Measurements from ENCODE around the gene CPVL. TPM values are rescaled to one million over a fixed set of nuclear protein-coding genes. Genes with fewer than 3 reads are reported as not detected.

Gene CPVL
- polyA plus RNA-seq, 3 donors, result 2.6 to 13.4 (median 11.5) TPM

- no peak overlapping the region for H3K27ac ChIP-seq (ENCODE audit: low read depth, low read length)
- WGBS, 3 donors, result 87 to 99% (median 97%) methylated on average over 5 of the region's 5 CpGs
Observed at GRCh38 chr7:28999427-28999826, 146.9 kb downstream of the CPVL start.

DNA sequence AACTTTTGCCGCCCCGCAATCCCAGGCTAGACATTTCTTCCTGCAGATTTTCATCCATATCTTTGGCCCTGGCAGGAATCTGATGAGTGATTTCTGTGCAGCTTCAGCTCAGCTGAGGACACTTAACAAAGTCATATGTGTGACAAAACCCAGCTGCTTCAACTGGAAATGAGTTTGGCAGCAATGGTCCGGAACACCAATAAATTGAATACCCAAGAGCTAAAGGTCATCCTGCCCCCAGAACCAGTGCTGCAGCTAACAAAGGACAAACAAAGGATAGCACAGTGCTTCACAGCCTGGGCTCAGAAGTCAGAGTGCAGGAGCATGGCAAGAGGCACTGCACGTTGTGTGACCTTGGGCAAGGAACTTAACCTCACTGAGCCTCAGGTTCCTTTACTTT lies 148.2 kb downstream of the CPVL start:
- WGBS, 3 donors, result 38 to 66% (median 44%) methylated on average over 4 of the region's 4 CpGs
- H3K27ac ChIP-seq (ENCODE audit: low read depth, low read length), result no peak overlapping the region

GRCh38 chr7:28996836-28997235 lies 149.5 kb downstream of the CPVL start:
- H3K27ac ChIP-seq (ENCODE audit: low read depth, low read length), result no peak overlapping the region
- WGBS, 3 donors, result 71 to 88% (median 76%) methylated on average over 6 of the region's 6 CpGs

DNA sequence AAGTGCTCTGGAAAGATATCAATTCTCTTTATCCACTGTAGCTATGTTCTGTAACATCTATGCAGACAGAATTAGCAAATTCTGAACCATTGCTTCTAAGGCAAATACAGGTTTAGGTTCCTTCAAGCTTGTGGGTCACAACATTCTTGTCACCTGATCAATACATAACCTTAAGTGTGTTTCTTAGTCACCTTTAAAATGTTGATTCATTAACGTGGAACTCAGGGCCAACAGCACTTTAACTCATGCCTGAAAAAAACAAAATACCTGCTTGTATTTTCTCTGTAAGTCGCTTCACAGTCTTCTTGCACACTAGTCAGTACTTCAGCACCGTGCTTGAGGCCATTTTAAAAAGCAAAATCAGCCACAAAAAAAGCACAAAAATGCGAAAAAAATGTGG lies 153.0 kb downstream of the CPVL start:
- 88 to 93% (median 92%) methylated on average over 4 of the region's 4 CpGs for WGBS, 3 donors
- no peak overlapping the region for H3K27ac ChIP-seq (ENCODE audit: low read depth, low read length)

- 24 to 91% (median 60%) methylated on average over 1 of the region's 1 CpG for WGBS, 3 donors
- H3K27ac ChIP-seq (ENCODE audit: low read depth, low read length), result no peak overlapping the region
Observed at GRCh38 chr7:28992798-28993197, 153.5 kb downstream of the CPVL start.

GRCh38 chr7:28990200-28990960 lies 156.0 kb downstream of the CPVL start:
- H3K27ac ChIP-seq (ENCODE audit: low read depth, low read length), result no peak overlapping the region
- 63 to 85% (median 73%) methylated on average over 11 of the region's 11 CpGs for WGBS, 3 donors

GRCh38 chr7:28989211-28989980 lies 156.9 kb downstream of the CPVL start:
- no peak overlapping the region for H3K27ac ChIP-seq (ENCODE audit: low read depth, low read length)
- 80 to 92% (median 80%) methylated on average over 6 of the region's 6 CpGs for WGBS, 3 donors

DNA sequence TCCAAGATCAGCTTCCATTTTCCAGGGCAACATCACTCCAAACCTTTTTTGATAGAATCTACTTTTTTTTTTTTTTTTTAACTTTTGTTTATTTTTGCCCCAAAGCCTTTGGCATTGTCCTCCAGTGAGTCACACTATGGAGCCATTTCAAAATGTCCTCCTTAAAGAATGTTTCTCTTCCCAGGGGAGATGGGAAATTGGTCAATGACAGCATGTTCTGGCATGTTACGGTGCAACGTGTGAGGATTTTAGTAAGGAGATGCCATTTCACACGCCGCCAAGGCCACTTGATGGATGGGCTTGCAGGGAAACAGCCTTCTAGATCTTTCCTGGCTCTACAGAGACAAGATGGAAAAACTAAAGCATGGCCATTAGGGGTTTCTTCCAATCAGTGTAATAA lies 157.5 kb downstream of the CPVL start:
- H3K27ac ChIP-seq (ENCODE audit: low read depth, low read length), result no peak overlapping the region
- 46 to 78% (median 65%) methylated on average over 4 of the region's 4 CpGs for WGBS, 3 donors

- WGBS, 3 donors, result 64 to 81% (median 68%) methylated on average over 5 of the region's 5 CpGs
Observed at GRCh38 chr7:28988091-28988490, 158.2 kb downstream of the CPVL start.

DNA sequence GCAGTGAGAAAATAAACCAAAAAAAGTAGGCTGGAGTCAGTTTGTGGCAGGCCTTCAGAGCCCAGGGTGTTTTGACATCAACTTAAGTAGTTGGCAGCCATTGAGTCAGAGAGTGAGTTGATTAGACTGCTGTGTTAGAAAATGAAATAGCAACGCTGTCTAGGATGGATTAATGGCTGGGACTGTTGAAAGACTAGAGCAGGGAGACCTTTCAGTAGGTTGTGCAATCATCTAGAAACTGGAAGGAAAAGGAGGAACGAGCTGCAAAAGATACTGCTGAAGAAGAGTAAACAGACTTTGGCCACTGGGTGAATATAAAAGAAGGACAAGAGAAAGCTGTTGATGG lies 159.6 kb downstream of the CPVL start:
- 25 to 33% (median 26%) methylated on average over 2 of the region's 2 CpGs for WGBS, 3 donors
- no peak overlapping the region for H3K27ac ChIP-seq (ENCODE audit: low read depth, low read length)

More at GRCh38 chr7:28988091-28988490, 158.2 kb downstream of the CPVL start:
- H3K27ac ChIP-seq (ENCODE audit: low read depth, low read length), result no peak overlapping the region

GRCh38 chr7:28986028-28986764 lies 160.1 kb downstream of the CPVL start:
- no peak overlapping the region for H3K27ac ChIP-seq (ENCODE audit: low read depth, low read length)
- 65 to 78% (median 70%) methylated on average over 11 of the region's 11 CpGs for WGBS, 3 donors

GRCh38 chr7:28984631-28985030 lies 161.7 kb downstream of the CPVL start:
- H3K27ac ChIP-seq (ENCODE audit: low read depth, low read length), result no peak overlapping the region
- 54 to 79% (median 58%) methylated on average over 4 of the region's 4 CpGs for WGBS, 3 donors

DNA sequence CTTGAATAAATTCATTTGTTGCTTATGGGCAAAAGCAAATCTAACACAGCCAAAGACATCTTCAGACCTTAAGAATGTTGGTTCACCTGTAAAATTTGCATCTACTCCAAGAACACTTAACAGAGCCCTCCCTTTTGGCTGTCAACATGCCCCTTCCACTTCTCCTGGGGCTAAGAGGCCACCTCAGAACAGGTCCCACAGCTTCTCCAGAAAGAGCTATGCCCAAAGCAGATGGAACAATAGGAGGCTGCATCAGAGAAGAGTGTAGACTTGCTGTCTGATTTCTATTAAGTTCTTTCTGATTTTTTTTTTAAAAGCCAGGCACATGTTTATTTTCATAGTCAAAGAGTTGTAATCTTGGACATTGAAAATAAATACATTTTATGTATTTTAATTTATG lies 162.1 kb downstream of the CPVL start:
- no peak overlapping the region for H3K27ac ChIP-seq (ENCODE audit: low read depth, low read length)

DNA sequence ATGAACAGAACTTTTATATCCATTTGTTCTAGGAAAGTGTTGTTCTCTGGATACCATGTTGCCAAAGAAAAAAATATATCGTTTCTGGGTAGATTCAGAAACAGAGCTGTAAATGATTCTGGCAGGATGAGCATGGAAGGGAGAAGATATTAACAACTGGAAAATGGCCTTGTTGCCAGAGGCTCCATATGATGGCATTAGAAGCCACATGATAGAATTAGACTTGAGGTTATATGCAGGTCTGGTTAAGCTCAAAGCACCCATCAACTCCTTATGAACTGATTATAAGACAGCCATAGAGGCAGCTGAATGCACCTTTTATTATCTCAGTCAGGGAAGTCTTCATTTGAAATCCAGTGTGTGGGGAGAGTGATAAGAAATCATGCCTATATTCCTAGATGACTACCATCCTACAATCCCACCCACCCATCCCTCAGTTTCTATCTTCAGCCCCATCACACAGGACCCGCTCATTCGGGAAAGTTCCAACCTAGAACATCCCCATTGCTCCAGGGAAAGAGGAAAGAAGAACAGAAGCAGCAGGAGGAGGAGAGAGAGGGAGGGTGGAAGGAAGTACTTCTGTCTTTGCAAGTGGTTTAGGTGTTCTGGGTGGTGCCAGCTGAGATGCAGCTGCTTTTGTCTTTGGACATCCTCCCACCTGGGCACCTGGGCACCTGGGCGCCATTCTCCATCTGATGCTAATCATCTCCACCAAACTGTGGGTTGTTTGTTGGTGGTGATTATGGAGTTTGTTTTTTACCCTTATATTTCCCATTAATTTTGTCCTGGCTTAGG lies 162.7 kb downstream of the CPVL start:
- no peak overlapping the region for H3K27ac ChIP-seq (ENCODE audit: low read depth, low read length)
- WGBS, 3 donors, result 80 to 94% (median 88%) methylated on average over 4 of the region's 4 CpGs

DNA sequence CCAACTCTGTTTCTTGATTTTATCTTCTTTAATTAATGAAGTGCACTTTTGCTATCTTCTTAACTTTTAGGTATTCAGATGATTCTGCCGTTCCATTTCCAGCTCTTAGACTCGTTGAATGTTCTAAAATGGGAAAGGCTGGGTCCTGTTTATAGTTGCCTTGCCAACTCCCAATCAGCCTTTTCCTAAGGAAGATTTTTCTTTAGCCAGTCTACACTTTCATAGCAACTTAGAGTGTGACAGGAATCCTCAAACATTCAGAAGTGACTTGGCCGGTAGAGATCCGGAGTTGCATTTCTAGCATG lies 165.2 kb downstream of the CPVL start:
- H3K27ac ChIP-seq (ENCODE audit: low read depth, low read length), result no peak overlapping the region
- 58 to 80% (median 60%) methylated on average over 4 of the region's 4 CpGs for WGBS, 3 donors

DNA sequence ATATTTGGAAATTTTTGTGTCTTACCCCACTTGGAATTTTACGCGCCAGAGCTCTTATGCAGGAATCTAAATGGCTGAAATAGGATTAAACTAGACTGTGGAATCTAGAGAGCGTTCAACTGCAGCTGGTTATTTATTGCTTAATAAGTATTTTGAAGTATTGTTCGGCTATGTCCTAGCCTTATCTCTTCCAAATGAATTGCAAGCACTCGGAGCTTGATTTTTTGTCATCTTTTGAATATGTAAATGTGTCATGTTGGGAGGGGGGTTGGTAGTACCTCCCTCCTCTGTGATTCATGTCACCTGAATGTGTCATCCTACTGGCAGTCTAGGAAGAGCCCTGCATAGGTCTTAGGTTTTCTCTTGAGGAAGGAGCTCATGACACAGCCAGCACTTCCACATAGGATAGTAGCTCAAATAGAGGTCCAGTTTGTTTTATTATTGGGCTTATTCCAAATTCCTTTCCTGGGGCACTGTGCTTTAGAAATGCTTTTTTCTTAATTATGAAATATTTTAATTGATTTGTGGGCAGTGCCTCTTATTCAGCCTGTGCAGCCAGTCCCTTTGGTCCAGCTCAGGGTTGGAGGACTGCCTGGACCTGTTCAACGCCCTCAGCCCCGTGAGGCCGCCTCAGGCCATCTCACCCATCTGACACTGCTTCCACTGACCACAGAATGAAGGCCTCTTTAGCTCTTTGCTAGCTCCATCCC lies 165.7 kb downstream of the CPVL start:
- WGBS, 3 donors, result 73 to 81% (median 78%) methylated on average over 8 of the region's 8 CpGs
- H3K27ac ChIP-seq (ENCODE audit: low read depth, low read length), result no peak overlapping the region

DNA sequence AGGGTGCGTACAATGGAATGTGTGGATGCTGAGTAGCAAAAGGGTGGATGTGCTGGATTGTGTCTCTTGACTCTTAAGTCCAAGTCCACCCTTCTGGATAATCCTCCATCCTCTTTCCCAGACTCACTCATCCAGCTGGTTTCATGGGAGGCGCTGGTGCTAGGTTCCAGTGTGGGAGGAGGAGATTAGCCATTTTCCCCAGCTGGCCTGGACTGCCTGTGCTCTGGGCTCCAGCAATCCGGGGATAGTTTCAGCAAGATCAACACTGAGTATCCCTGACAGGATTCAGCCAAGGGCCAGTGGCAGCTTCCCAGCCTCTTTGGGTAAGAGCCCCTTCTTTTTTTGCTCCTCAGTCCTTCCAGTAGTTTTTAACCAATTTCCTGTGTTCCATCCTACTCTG lies 166.6 kb downstream of the CPVL start:
- no peak overlapping the region for H3K27ac ChIP-seq (ENCODE audit: low read depth, low read length)
- 63 to 91% (median 80%) methylated on average over 3 of the region's 3 CpGs for WGBS, 3 donors

DNA sequence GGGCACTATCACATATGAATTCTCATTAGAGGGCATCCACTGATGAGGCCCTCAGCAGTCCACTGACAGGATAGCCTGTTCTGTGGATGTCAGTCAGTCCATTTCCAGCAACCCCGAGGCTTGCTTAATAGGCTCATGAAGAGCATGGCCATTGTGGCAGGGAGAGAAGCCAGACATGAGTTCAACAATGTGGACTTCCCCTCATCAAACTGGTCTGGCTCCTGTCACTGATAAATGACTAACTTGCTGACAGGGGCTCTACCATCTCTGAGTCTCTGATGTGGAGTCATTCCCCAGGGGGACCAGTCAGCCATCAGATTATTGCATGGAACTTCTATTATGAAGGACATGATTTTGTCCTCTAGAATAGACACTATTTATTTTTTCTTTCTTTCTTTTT lies 168.5 kb downstream of the CPVL start:
- 68 to 83% (median 77%) methylated on average over 1 of the region's 1 CpG for WGBS, 3 donors
- H3K27ac ChIP-seq (ENCODE audit: low read depth, low read length), result no peak overlapping the region
